HepG2 (cell line): Measurements from ENCODE around the gene LHPP. TPM values are rescaled to one million over a fixed set of nuclear protein-coding genes. Genes with fewer than 3 reads are reported as not detected.

ENCODE experiments used
- ATAC-seq: fragments of 200-7000 bp; cut with Tn5 transposase; 3 replicates; pipeline ENCODE4 v1.9.1; 2020; ENCODE audit warnings: mild to moderate bottlenecking, moderate library complexity
- BruUV-seq: library from RNA; stranded (reverse); fragments of 400-500 nt; replicated peaks from 2 replicates; lab custom pipeline; 2021; lab: Mats Ljungman, UMichigan
- CTCF ChIA-PET: fragments of 300-600 bp; formaldehyde crosslinking; extraction: SDS; loops from one replicate; lab custom pipeline; 2021; ENCODE audit warnings: low total read pairs, inconsistent platforms, low intra/inter-chr PET ratio; lab: Yijun Ruan, JAX
- POLR2A ChIA-PET: fragments of 350-600 bp; sonication (Branson Sonifier 250); formaldehyde crosslinking; loops from one replicate; lab custom pipeline; 2020; ENCODE audit warnings: antibody characterized with exemption, inconsistent platforms; lab: Yijun Ruan, JAX
- DNase-seq: peaks from one replicate; pipeline ENCODE4 v3.0.0-alpha.2; 2015; ENCODE audit warnings: low spot score
- FAIRE-seq: peaks from 3 replicates; lab custom pipeline; 2011; peaks lifted over from hg19 to GRCh38; lab: Jason Lieb, UNC
- H2AFZ ChIP-seq: one replicate; pipeline ENCODE4 v1.6.1; 2011; ENCODE audit warnings: low read length, inconsistent platforms
- H3K27ac ChIP-seq: fragments of 300-600 bp; 3 replicates; pipeline ENCODE4 v1.8.0; 2011; ENCODE audit warnings: mixed run types, mild to moderate bottlenecking, mixed read lengths, low read length, inconsistent platforms; ENCODE audit not compliant: insufficient read depth; ENCODE audit errors: extremely low read length
- H3K27me3 ChIP-seq, 2 experiments: fragments of 200-600 bp in 1 of 2; 2 replicates in 1 of 2; 3 replicates in 1 of 2; pipeline versions ENCODE4 v1.6.0 to v1.8.0; 2011; ENCODE audit warnings: low read length in 2 of 2, mild to moderate bottlenecking in 2 of 2, moderate library complexity in 2 of 2, inconsistent platforms in 1 of 2; ENCODE audit not compliant: insufficient read depth in 2 of 2, control insufficient read depth in 1 of 2
- H3K36me3 ChIP-seq, 2 experiments: fragments of 200-600 bp in 1 of 2; replicated peaks in 1 of 2; 2 replicates in 1 of 2; 3 replicates in 1 of 2; pipeline versions ENCODE4 v1.5.1 to v1.8.0; 2011; ENCODE audit warnings: low read length in 2 of 2, inconsistent platforms in 1 of 2; ENCODE audit not compliant: insufficient read depth in 2 of 2, control insufficient read depth in 1 of 2
- H3K4me1 ChIP-seq: 2 replicates; pipeline ENCODE4 v1.5.1; 2012; ENCODE audit warnings: low read length, inconsistent platforms; ENCODE audit not compliant: insufficient read depth
- H3K4me2 ChIP-seq: 2 replicates; pipeline ENCODE4 v1.6.0; 2011; ENCODE audit warnings: low read depth, low read length, inconsistent platforms
- H3K4me3 ChIP-seq, 3 experiments: fragments of 200-600 bp in 1 of 3; sonication (generic), shearing (Covaris generic) in 1 of 3; replicated peaks in 1 of 3; 2 replicates each; pipeline ENCODE4 v1.5.1; 2011 to 2016; ENCODE audit warnings: low read length in 3 of 3, inconsistent platforms in 2 of 3, low read depth in 2 of 3, mild to moderate bottlenecking in 2 of 3, control low read depth in 1 of 3, mixed read lengths in 1 of 3; ENCODE audit not compliant: insufficient read depth in 1 of 3
- H3K79me2 ChIP-seq: one replicate; pipeline ENCODE4 v1.6.1; 2011; ENCODE audit warnings: low read length, inconsistent platforms; ENCODE audit not compliant: insufficient read depth
- H3K9ac ChIP-seq: 2 replicates; pipeline ENCODE4 v1.6.0; 2011; ENCODE audit warnings: mild to moderate bottlenecking, low read depth, low read length, inconsistent platforms; ENCODE audit not compliant: insufficient read depth
- H3K9me3 ChIP-seq: 2 replicates; pipeline ENCODE4 v1.5.1; 2012; ENCODE audit warnings: mild to moderate bottlenecking, low read length
- H4K20me1 ChIP-seq: 2 replicates; pipeline ENCODE4 v1.6.0; 2011; ENCODE audit warnings: inconsistent platforms, mild to moderate bottlenecking, low read length, moderate library complexity; ENCODE audit not compliant: insufficient read depth
- ATF7 ChIP-seq, 2 experiments: fragments of 450-650 bp in 1 of 2; sonication (generic) in 1 of 2; formaldehyde crosslinking in 1 of 2; IDR thresholded peaks; 2 replicates each; pipeline versions ENCODE4 v1.4.0 to v1.6.1; 2016 to 2020; ENCODE audit warnings: antibody characterized with exemption in 1 of 2, mild to moderate bottlenecking in 1 of 2, missing genetic modification reagents in 1 of 2
- CENPX ChIP-seq: sonication (generic); formaldehyde crosslinking; IDR thresholded peaks from 2 replicates; pipeline ENCODE4 v1.9.0; 2021; ENCODE audit warnings: mild to moderate bottlenecking, missing genetic modification reagents, moderate library complexity
- CHD2 ChIP-seq: IDR thresholded peaks from 2 replicates; pipeline ENCODE4 v1.6.1; 2011; ENCODE audit warnings: low read depth, low read length, improper control_type of control experiment
- HOXA3 ChIP-seq: sonication (generic); formaldehyde crosslinking; IDR thresholded peaks from 2 replicates; pipeline ENCODE4 v1.5.0; 2020; ENCODE audit warnings: missing genetic modification reagents
- IRX3 ChIP-seq: sonication (generic); formaldehyde crosslinking; IDR thresholded peaks from 2 replicates; pipeline ENCODE4 v1.8.1; 2023; ENCODE audit warnings: mild to moderate bottlenecking, low read depth, missing genetic modification reagents, borderline replicate concordance
- ISX ChIP-seq: sonication (generic); formaldehyde crosslinking; conservative IDR thresholded peaks from 2 replicates; pipeline ENCODE4 v1.5.0; 2020; ENCODE audit warnings: missing genetic modification reagents
- KDM6A ChIP-seq: IDR thresholded peaks from 2 replicates; pipeline ENCODE4 v1.6.1; 2016; ENCODE audit warnings: low read depth
- RFX1 ChIP-seq: fragments of 450-650 bp; IDR thresholded peaks from 2 replicates; pipeline ENCODE4 v1.6.1; 2017
- TBL1XR1 ChIP-seq: fragments of 150-350 bp; IDR thresholded peaks from 2 replicates; pipeline ENCODE4 v1.6.1; 2014; ENCODE audit warnings: borderline replicate concordance, low read length; ENCODE audit not compliant: partially characterized antibody
- ZNF614 ChIP-seq: IDR thresholded peaks from 2 replicates; pipeline ENCODE4 v1.6.1; 2018; ENCODE audit warnings: missing biosample characterization, missing genetic modification reagents, inconsistent platforms, borderline replicate concordance
- WGBS: methylation state at CpG from one replicate; pipeline ENCODE4 v1.1.6; 2017; ENCODE audit warnings: low lambda C conversion rate; 5-methylcytosine and 5-hydroxymethylcytosine counted together
- in situ Hi-C: cut with HindIII; loops from 2 replicates; pipeline ENCODE4 v1.10.0; 2017; ENCODE audit warnings: low pct_unique_long_range_greater_than_20kb; ENCODE audit not compliant: extremely low pct_ligation_motif_present
- intact Hi-C: fragments of 100-400 bp; cut with micrococcal nuclease; formaldehyde crosslinking; loops from one replicate; pipeline ENCODE4 v1.10.0; 2022; ENCODE audit not compliant: unreplicated experiment
- polyA plus RNA-seq, 8 experiments: library from polyadenylated mRNA; depleted of rRNA in 3 of 8; stranded (reverse) in 7 of 8; unstranded in 1 of 8; fragments of >200 nt; fragmentation: Illumina TruSeq in 4 of 8; extraction: Trizol in 4 of 8; gene quantifications; 2 replicates each; pipeline versions ENCODE4 v1.2.1 to v1.2.3, GENCODE V29; 2011 to 2016; ENCODE audit warnings: low read depth in 4 of 8, missing spikeins in 1 of 8, mixed read lengths in 1 of 8; ENCODE audit not compliant: insufficient read depth in 1 of 8
- total RNA-seq, 5 experiments: library from RNA; depleted of rRNA; stranded (reverse); fragments of >200 nt; fragmentation: Illumina TruSeq; extraction: Trizol; gene quantifications; 2 replicates each; pipeline ENCODE4 v1.2.3, GENCODE V29; 2016; ENCODE audit warnings: low read depth in 1 of 5
- TF ChIP-seq, protein P1 (sequence below): sonication (generic); formaldehyde crosslinking; IDR thresholded peaks from 2 replicates; pipeline ENCODE4 v1.5.0; 2020; ENCODE audit warnings: mild to moderate bottlenecking, missing genetic modification reagents, borderline replicate concordance
- TF ChIP-seq, protein P2 (sequence below): IDR thresholded peaks from 2 replicates; pipeline ENCODE4 v1.6.1; 2018; ENCODE audit warnings: missing genetic modification reagents, mild to moderate bottlenecking, missing compliant biosample characterization

The LHPP gene
- total and polyA plus RNA-seq, 2 of the 13 experiments (the other 11 are each of a cell fraction or from before 2014, with no cell fraction given) = 5.2 to 13.1 TPM

DNA sequence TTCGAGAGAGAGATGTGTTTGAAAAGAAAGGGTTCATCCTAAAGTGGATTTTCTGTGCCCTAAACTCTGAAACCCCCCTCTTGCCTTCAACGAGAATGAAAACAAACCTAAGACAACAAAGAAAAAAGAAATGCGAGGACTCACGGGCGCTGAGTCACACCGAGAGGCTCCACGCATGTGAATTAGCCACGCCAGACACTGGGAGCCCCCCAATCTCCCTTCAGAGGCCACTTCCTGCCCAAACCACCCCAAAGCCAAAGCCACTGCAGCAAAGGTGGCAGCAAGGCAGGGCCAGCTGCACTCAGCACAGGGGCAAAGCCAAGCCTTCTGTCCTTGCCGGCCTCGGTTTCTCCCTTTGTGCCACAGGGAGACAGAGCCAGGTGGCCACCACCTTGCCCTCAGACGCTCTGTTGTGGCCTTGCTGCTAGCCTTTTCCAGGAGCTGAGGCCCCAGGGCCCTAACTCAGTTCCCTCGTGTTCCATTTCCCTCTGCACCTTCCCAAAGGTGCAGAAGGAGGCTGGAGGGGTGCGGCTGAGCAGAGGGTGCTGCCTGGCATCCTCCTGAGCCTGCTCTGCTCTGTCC, 189.3 kb downstream of the LHPP start:
- no peak for FAIRE-seq
- in situ Hi-C loops = no loop called here
- TF ChIP-seq IRX3 (CRISPR knock-in tag) (no peak), ISX (CRISPR knock-in tag) (no peak), CHD2 (no peak), CENPX (CRISPR knock-in tag) (no peak), ATF7 (IDR thresholded peaks at IDR 0.05) (no peak), ATF7 (CRISPR knock-in tag; IDR thresholded peaks at IDR 0.05) (no peak), HOXA3 (CRISPR knock-in tag) (no peak), TBL1XR1 (no peak), KDM6A (CRISPR knock-in tag) (no peak), RFX1 (no peak), ZNF614 (CRISPR knock-in tag) (no peak)
- TF ChIP-seq, protein P1, sequence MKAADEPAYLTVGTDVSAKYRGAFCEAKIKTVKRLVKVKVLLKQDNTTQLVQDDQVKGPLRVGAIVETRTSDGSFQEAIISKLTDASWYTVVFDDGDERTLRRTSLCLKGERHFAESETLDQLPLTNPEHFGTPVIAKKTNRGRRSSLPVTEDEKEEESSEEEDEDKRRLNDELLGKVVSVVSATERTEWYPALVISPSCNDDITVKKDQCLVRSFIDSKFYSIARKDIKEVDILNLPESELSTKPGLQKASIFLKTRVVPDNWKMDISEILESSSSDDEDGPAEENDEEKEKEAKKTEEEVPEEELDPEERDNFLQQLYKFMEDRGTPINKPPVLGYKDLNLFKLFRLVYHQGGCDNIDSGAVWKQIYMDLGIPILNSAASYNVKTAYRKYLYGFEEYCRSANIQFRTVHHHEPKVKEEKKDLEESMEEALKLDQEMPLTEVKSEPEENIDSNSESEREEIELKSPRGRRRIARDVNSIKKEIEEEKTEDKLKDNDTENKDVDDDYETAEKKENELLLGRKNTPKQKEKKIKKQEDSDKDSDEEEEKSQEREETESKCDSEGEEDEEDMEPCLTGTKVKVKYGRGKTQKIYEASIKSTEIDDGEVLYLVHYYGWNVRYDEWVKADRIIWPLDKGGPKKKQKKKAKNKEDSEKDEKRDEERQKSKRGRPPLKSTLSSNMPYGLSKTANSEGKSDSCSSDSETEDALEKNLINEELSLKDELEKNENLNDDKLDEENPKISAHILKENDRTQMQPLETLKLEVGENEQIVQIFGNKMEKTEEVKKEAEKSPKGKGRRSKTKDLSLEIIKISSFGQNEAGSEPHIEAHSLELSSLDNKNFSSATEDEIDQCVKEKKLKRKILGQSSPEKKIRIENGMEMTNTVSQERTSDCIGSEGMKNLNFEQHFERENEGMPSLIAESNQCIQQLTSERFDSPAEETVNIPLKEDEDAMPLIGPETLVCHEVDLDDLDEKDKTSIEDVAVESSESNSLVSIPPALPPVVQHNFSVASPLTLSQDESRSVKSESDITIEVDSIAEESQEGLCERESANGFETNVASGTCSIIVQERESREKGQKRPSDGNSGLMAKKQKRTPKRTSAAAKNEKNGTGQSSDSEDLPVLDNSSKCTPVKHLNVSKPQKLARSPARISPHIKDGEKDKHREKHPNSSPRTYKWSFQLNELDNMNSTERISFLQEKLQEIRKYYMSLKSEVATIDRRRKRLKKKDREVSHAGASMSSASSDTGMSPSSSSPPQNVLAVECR (CRISPR knock-in tag) = no peak
- TF ChIP-seq, protein P2, sequence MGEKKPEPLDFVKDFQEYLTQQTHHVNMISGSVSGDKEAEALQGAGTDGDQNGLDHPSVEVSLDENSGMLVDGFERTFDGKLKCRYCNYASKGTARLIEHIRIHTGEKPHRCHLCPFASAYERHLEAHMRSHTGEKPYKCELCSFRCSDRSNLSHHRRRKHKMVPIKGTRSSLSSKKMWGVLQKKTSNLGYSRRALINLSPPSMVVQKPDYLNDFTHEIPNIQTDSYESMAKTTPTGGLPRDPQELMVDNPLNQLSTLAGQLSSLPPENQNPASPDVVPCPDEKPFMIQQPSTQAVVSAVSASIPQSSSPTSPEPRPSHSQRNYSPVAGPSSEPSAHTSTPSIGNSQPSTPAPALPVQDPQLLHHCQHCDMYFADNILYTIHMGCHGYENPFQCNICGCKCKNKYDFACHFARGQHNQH (CRISPR knock-in tag) = no peak

More for the DNA sequence above, 189.3 kb downstream of the LHPP start:
- WGBS = 92% methylated on average over 11 of the region's 13 CpGs
- POLR2A ChIA-PET = no interaction called here
- Histone ChIP-seq H3K9me3 (no peaks in the 10 kb centered on the region), H3K27ac (peak overlapping the region; percentile 49), H3K9ac (peak overlapping the region; percentile 4; the same call in 1 of the 2 replicates), H3K79me2 (no peaks in the 10 kb centered on the region), H3K4me2 (peak overlapping the region; percentile 55), H3K36me3 (no peaks in the 10 kb centered on the region; a peak in 2 of 5 replicates), H3K4me1 (peaks cover 53% of the 10 kb centered on the region), H3K27me3 (no peaks in the 10 kb centered on the region), H4K20me1 (peaks cover 1% of the 10 kb centered on the region; the same call in 1 of the 2 replicates), H2AFZ (no peak overlapping the region), H3K4me3 (no peak overlapping the region)
- no TSS peak for BruUV-seq
- ATAC-seq (no peak), DNase-seq (no peak)
- CTCF ChIA-PET = no interaction called here
- intact Hi-C loops = no loop called here
